GM19455 (cell line): ENCODE data around the gene SAP30BP.

Experiments
- ATAC-seq: cut with Tn5 transposase; IDR thresholded peaks from one replicate; pipeline ENCODE4 v1.9.1; 2021; ENCODE audit not compliant: unreplicated experiment

The SAP30BP gene

GRCh38 chr17:75684924-75685323, 17.8 kb downstream of the SAP30BP start:
- ATAC-seq = no peak

- no peak for ATAC-seq
Observed at GRCh38 chr17:75685499-75685898, 18.4 kb downstream of the SAP30BP start.

GRCh38 chr17:75688209-75688825, 21.2 kb downstream of the SAP30BP start:
- no peak for ATAC-seq

- ATAC-seq = no peak
Observed at GRCh38 chr17:75689441-75689873, 22.3 kb downstream of the SAP30BP start.

GRCh38 chr17:75691371-75691791, 24.2 kb downstream of the SAP30BP start:
- no peak for ATAC-seq

GRCh38 chr17:75691801-75692626, 24.9 kb downstream of the SAP30BP start:
- ATAC-seq = no peak

- no peak for ATAC-seq
Observed at GRCh38 chr17:75692976-75693375, 25.8 kb downstream of the SAP30BP start.

GRCh38 chr17:75693500-75694481, 26.7 kb downstream of the SAP30BP start:
- no peak for ATAC-seq

GRCh38 chr17:75694536-75694935, 27.4 kb downstream of the SAP30BP start:
- ATAC-seq = no peak

- no peak for ATAC-seq
Observed at GRCh38 chr17:75695141-75695829, 28.1 kb downstream of the SAP30BP start.

- ATAC-seq = no peak
Observed at GRCh38 chr17:75695830-75696271, 28.7 kb downstream of the SAP30BP start.

GRCh38 chr17:75697651-75698291, 30.6 kb downstream of the SAP30BP start:
- no peak for ATAC-seq

- no peak for ATAC-seq
Observed at GRCh38 chr17:75698659-75699058, 31.5 kb downstream of the SAP30BP start.

- ATAC-seq = no peak
Observed at GRCh38 chr17:75701288-75701687, 34.1 kb downstream of the SAP30BP start.

GRCh38 chr17:75703191-75703590, 36.1 kb downstream of the SAP30BP start:
- ATAC-seq = no peak

GRCh38 chr17:75703591-75703990, 36.5 kb downstream of the SAP30BP start:
- ATAC-seq = no peak

GRCh38 chr17:75704963-75705875, 38.1 kb downstream of the SAP30BP start:
- ATAC-seq = no peak

- ATAC-seq = no peak
Observed at GRCh38 chr17:75706042-75706728, 39.0 kb downstream of the SAP30BP start.
